A549 treated with CpdA at 1 μM for 4 hours (cell line): ENCODE data around the gene PSME1. TPM values are rescaled to one million over a fixed set of nuclear protein-coding genes. Genes with fewer than 3 reads are reported as not detected.

Experiments
- total RNA-seq: library from RNA; stranded (reverse); fragments of 200-300 nt; extraction: Qiagen RNA extraction; gene quantifications from 5 replicates; pipeline ENCODE4 v1.2.3, GENCODE V29; 2022; ENCODE audit warnings: low read depth

PSME1 gene
- 165 to 182 TPM (median 174 TPM) in 5 replicates for total RNA-seq

DNA sequence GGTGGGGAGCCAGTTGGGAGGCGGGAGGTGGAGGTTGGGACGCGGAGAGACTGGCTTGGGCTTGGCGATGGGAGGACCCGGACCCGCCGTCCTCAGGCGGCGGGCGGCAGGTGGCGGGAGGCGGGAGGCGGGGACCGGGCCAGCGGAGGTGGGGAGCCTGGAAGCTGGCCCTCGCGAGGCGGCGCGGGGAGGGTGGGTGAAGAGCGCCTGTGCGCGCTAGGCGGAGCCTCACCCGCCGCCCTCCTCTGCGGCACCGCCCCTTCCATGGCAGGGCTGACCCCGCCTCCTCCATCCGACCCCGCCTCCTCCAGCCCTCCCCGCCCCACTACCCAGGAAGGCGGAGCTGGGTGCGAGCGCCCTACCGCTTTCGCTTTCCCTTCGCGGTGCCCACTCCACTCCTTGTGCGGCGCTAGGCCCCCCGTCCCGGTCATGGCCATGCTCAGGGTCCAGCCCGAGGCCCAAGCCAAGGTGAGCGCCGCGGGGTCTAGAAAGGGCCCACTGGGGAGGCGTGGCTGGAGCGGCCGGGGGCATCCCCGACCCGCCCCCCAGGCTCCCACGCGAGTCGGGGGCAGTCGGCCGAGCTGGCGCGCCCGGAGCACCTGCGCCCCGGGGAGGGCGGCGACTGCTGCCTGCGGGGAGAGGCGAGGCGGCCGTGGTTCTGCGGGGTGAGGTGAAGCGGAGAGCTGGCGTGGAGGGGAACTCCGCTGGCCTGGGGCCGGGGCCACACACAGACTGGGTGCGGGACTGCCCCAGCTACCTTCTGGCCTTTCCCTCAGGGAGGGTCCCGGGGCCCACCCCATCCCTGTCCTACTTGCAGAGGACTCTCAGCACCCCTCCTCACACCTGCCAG is at the start of gene PSME1:
Gene PSME1 (plus strand): TSS at position 361 of the 850 bp plus-strand sequence. CDS start 69 bp downstream, at position 430.

DNA sequence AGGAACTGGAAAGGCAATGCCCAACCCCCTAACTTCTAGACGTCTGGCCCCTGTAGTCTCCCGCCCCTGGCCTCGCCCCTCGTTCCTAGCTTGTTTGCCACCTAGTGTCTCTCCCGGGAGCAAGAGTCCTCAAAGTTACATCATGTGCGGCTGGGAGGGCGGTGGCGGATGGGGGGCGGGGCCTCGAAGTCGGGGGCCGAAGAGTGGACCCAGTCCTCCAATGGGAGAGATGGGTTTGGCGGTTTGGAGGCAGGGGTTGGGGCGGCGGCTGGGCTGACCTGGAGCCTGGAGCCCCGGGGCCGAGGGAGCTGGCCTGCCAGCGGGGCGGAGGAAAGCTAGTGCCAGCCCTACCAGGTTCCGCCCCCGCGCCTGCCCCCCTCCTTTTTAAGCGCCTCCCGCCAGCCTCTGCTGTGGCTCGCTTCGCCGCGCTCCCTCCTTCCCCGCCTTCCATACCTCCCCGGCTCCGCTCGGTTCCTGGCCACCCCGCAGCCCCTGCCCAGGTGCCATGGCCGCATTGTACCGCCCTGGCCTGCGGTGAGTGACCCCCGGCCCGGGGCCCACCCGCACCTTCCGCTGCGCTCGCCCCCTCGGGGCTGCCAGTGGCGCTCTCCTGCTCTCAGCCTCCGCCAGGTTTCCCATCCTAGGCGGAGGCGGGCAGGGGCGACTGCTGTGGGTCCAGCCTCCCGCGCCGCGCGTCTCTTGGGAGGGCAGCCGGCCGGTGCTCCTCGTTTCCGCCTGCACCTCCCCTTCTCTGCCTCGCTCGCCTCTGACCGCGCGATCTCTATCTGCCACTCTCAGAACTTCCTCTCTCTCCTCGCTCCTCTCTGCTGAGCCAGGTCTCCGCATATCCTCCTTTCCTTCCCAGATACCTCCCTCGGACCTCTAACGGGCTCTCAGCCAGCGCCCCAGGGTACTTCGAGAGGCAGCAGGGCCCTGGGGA is 41.8 kb upstream of the PSME1 start, which contains the start of gene PCK2:
Gene PCK2 (plus strand): TSS at position 411 of the 940 bp plus-strand sequence. CDS start 95 bp downstream, at position 506.

GRCh38 chr14:24114532-24115421 is 21.2 kb upstream of the PSME1 start, which contains the start of the genes DCAF11 and NRL:
Gene DCAF11, plus strand, starts transcription at chr14:24114777. Its CDS starts 818 bp downstream, at chr14:24115595.
Gene NRL, minus strand, starts transcription at chr14:24114949. Its CDS starts 32,101 bp downstream, at chr14:24082848.

DNA sequence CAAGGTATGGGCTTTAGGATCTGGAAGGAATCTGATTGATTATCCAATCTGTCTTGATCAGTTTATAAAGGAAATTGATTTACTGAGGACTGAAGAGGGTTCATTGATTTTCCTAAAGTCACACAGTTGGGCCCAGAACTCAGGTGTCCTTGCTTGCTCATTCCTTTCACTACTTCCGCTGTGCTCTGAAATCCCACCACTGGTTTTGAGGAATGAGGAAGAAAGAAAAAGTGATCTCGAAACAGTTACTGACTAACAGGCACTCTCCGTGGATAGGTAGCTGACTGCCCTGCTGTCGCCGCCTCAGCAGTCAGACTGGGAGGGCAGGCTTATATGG is 5.6 kb upstream of the PSME1 start, which contains the start of gene FITM1:
Gene FITM1 (plus strand): TSS at position 280 of the 337 bp plus-strand sequence. CDS start 905 bp downstream, outside the sequence.

DNA sequence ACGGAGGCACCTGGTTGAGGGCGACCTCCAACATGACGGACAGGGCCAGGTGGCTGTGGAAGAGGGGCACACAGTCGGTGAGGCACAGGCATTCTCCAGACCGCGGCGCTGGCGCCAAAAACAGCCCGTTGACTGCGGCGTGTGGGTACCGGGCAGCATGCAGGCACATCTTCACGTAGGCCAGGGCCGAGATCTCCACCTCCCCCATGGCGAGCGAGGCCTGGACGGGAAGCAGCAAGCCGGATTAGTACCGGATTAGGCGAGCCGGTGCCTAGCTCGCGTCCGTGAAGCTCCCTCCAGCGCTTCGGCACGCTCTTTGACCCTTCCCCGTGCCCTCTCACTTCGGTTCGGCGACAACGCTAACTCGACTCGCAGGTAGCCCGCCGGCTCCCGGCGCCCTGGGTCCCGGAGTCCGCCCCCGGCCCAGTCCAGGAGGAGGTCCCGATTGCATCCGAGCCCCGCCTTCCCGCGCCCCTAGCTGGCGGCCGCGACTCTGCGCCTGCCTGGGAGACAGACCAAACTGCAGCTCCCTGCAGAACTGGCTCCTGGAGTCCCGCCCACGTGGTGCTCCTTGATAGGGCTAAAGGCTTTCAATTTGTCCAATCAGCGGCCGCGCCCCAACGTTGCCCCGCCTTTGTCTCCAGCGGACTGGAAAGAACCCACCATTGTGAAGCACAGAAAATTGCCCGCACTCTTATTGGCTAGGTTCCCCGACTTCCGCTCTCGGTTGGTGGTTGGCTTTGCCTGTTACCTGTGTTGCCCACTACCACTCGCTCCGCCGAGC is 5.3 kb downstream of the PSME1 start, which contains the start of gene EMC9:
Gene EMC9 (minus strand): TSS at position 495 of the 784 bp plus-strand sequence. CDS start 287 bp downstream, at position 208.

GRCh38 chr14:24146453-24146977 is 10.5 kb downstream of the PSME1 start, which contains the start of gene PSME2:
Gene PSME2, minus strand, starts transcription at chr14:24146610. Its CDS starts 29 bp downstream, at chr14:24146581.

GRCh38 chr14:24146978-24147760 is 11.2 kb downstream of the PSME1 start, which contains the start of gene RNF31:
Gene RNF31, plus strand, starts transcription at chr14:24147498. Its CDS starts 201 bp downstream, at chr14:24147699.

GRCh38 chr14:24160850-24161804 is 25.1 kb downstream of the PSME1 start, which contains the start of gene IRF9:
Gene IRF9, plus strand, starts transcription at chr14:24161265. Its CDS starts 880 bp downstream, at chr14:24162145.

DNA sequence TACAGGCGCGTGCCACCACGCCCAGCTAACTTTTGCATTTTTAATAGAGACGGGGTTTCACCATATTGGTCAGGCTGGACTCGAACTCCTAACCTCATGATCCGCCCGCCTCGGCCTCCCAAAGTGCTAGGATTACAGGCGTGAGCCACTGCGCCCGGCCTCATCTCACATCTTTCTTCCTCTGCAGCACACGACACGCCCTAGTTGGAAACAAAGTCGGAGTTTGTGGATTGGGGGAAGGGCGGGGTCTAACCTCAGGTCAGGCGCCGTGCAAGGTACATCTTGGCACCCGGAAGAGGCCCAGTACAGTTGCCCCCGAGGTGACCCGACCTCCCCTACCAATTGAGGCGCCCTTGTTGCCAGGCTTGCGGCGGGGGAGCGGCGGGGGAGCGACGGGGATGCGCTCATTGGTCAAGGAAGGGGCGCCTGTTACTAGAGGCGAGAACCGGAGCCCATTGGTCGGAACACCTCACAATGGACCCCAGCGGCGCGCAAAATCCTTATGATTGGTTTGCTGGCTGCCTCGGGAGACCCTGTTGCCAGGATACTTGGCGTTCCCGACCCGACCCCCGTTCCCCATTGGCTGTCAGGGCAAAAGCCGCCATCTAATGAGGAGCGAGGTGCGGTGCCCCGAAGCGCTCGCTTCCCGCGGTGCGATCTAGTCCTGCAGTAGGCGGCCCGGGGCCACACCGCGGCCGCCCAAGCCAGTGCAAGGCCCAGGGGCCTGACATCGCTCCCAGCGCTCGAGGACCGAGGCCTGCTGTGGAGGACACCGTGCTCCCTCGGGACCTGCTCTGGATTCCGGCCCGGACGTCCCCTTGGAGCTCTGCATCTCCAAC is 35.6 kb downstream of the PSME1 start, which contains the start of gene REC8:
Gene REC8 (plus strand): TSS at position 659 of the 839 bp plus-strand sequence. CDS start 473 bp downstream, outside the sequence.

Other genes starting within 250 kb of the PSME1 start
- gene DHRS4, start 182.4 kb upstream of the PSME1 start, total RNA-seq = 43.9 to 47.2 TPM (median 46.1 TPM) in 5 replicates
- 26.6 to 33.9 TPM (median 31.5 TPM) in 5 replicates for gene DHRS4L2, start 147.3 kb upstream of the PSME1 start, total RNA-seq
- gene CARMIL3, start 84.2 kb upstream of the PSME1 start, total RNA-seq = 0.38 to 0.56 TPM (median 0.45 TPM) in 5 replicates
- gene CPNE6, start 64.6 kb upstream of the PSME1 start, total RNA-seq = not detected in 5 replicates
- gene PCK2, start 41.9 kb upstream of the PSME1 start, total RNA-seq = 18.2 to 20.8 TPM (median 19.0 TPM) in 5 replicates
- gene DCAF11, start 21.4 kb upstream of the PSME1 start, total RNA-seq = 20.4 to 24.2 TPM (median 21.1 TPM) in 5 replicates
- 0.48 to 1.2 TPM (median 1.0 TPM) in 5 replicates for gene NRL, start 21.2 kb upstream of the PSME1 start, total RNA-seq
- gene FITM1, start 5.5 kb upstream of the PSME1 start, total RNA-seq = 0.13 TPM in 1 of 5 replicates, not detected in the others
- gene EMC9, start 5.4 kb downstream of the PSME1 start, total RNA-seq = 48.8 to 64.4 TPM (median 62.6 TPM) in 5 replicates
- gene PSME2, start 10.4 kb downstream of the PSME1 start, total RNA-seq = 175 to 204 TPM (median 181 TPM) in 5 replicates
- 21.0 to 29.8 TPM (median 27.3 TPM) in 5 replicates for gene RNF31, start 11.3 kb downstream of the PSME1 start, total RNA-seq
- 17.3 to 22.2 TPM (median 20.2 TPM) in 5 replicates for gene IRF9, start 25.1 kb downstream of the PSME1 start, total RNA-seq
- gene REC8, start 35.9 kb downstream of the PSME1 start, total RNA-seq = 3.7 to 7.0 TPM (median 4.8 TPM) in 5 replicates
- 76.9 to 102 TPM (median 78.5 TPM) in 5 replicates for gene IPO4, start 52.6 kb downstream of the PSME1 start, total RNA-seq
- gene TM9SF1, start 59.2 kb downstream of the PSME1 start, total RNA-seq = 63.8 to 71.3 TPM (median 70.1 TPM) in 5 replicates
- not detected in 5 replicates for gene TSSK4, start 69.5 kb downstream of the PSME1 start, total RNA-seq
- gene CHMP4A, start 77.3 kb downstream of the PSME1 start, total RNA-seq = 78.2 to 95.9 TPM (median 81.6 TPM) in 5 replicates
- gene MDP1, start 79.9 kb downstream of the PSME1 start, total RNA-seq = 28.2 to 30.5 TPM (median 28.9 TPM) in 5 replicates
- 443 to 489 TPM (median 464 TPM) in 5 replicates for gene NEDD8, start 96.2 kb downstream of the PSME1 start, total RNA-seq
- gene GMPR2, start 96.7 kb downstream of the PSME1 start, total RNA-seq = 54.6 to 64.7 TPM (median 59.1 TPM) in 5 replicates
- gene TINF2, start 106.4 kb downstream of the PSME1 start, total RNA-seq = 33.6 to 39.6 TPM (median 38.4 TPM) in 5 replicates
- 0.48 to 1.2 TPM (median 1.2 TPM) in 5 replicates for gene TGM1, start 127.0 kb downstream of the PSME1 start, total RNA-seq
- gene RABGGTA, start 135.4 kb downstream of the PSME1 start, total RNA-seq = 15.9 to 17.8 TPM (median 17.5 TPM) in 5 replicates
- 10.3 to 13.4 TPM (median 11.5 TPM) in 5 replicates for gene DHRS1, start 163.6 kb downstream of the PSME1 start, total RNA-seq
- 15.1 to 19.5 TPM (median 18.5 TPM) in 5 replicates for gene NOP9, start 163.7 kb downstream of the PSME1 start, total RNA-seq
- gene CIDEB, start 171.8 kb downstream of the PSME1 start, total RNA-seq = 0.18 to 0.50 TPM (median 0.32 TPM) in 5 replicates
- gene LTB4R2, start 173.9 kb downstream of the PSME1 start, total RNA-seq = 2.9 to 7.2 TPM (median 3.7 TPM) in 5 replicates
- gene LTB4R, start 175.3 kb downstream of the PSME1 start, total RNA-seq = 5.3 to 7.0 TPM (median 6.2 TPM) in 5 replicates
- not detected in 5 replicates for gene ADCY4, start 198.9 kb downstream of the PSME1 start, total RNA-seq
- not detected in 5 replicates for gene RIPK3, start 203.8 kb downstream of the PSME1 start, total RNA-seq
- gene NFATC4, start 232.0 kb downstream of the PSME1 start, total RNA-seq = 0.07 to 0.40 TPM (median 0.22 TPM) in 5 replicates